GM19240 (cell line): Measurements from ENCODE around the gene ATF4.
A peak's percentile ranks its signal among the peaks of the same experiment; 100 is the strongest.
"Not testable (repeated sequence)": the region's sequence is repeated elsewhere in the genome, so short reads cannot be mapped to it uniquely, and the experiment has no call there.

Source experiments
- DNase-seq: peaks from one replicate; pipeline ENCODE4 v3.0.0; 2011; ENCODE audit warnings: low spot score; ENCODE audit not compliant: insufficient read length

ATF4 gene

DNA sequence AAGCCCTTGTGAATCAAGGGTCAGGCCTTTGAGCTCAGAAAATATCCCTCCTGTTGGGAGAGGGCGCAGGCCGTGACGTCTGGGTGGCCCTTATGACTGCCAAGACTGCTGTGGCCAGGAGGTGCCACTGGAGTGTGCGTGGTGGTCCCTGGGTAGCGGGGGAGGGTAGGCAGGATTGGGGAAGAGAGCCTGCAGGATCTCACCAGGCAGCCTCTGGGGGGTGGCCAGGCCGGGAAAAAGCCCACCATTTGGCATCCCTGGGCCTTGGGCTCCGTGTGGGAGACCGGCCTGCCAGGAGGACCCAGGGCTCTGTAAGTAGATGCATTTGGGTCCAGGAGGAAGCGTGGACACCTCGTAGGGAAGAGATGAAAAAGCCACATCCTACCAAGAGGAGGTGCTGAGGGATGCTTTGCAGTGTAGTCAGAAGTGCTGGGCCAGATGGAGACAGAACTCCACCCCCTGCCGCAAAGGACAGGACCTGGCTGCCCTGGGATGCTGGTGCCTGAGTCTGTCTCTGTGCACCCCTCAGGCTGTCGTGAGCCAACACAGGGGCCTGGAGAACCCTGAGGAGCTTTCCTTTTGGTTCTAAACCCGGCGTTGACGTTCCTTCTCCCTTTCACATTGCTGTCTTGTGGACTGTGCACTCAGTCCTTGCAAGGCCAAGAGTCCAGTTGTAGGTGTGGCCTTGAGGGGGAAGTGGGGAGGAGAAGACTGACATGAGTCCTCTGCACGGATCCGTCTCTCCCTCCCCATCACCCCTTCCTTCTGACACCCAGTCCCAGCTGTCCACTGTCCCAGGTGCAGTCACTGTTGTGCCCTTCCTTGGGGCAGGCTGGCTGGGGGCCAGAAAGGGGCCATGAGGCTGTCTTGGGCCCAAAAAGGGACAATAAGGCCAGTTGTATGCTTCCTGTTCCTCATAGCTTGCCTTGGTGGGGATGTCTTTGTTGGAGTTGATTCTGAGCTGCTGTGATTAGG is 31.0 kb upstream of the ATF4 start:
- no peak for DNase-seq

DNA sequence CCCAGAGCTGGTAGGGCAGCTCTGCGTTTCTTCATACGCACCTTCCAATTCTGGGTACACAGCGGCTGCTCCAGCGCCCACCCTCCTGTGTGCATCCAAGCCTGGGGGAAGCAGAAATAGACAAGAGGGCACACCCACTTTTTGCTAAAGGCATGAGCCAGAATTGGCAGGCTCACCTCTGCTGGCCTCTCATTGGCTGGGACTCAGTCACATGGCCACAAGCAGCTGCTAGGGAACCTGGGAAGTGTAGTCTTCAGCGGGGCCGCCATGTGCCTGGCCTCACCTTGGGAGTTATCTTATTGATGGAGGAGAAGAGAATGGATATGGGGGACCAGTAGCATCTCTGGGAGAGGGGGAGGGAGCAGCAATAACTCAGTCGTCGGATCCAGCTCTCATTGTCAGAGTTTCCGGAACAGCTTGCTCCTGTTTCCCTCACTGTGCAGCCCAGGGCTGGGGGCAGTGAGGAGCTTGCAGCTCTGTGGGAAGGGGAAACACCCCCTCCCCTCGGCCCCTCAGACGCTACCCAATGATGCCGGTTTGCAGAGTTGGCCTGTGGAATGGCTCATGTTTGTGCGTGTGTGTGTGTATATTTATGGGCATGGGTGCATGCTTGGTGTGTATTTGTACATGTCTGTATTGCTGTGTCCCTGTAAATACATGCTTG is 30.1 kb upstream of the ATF4 start:
- peak; percentile 99 for DNase-seq

DNA sequence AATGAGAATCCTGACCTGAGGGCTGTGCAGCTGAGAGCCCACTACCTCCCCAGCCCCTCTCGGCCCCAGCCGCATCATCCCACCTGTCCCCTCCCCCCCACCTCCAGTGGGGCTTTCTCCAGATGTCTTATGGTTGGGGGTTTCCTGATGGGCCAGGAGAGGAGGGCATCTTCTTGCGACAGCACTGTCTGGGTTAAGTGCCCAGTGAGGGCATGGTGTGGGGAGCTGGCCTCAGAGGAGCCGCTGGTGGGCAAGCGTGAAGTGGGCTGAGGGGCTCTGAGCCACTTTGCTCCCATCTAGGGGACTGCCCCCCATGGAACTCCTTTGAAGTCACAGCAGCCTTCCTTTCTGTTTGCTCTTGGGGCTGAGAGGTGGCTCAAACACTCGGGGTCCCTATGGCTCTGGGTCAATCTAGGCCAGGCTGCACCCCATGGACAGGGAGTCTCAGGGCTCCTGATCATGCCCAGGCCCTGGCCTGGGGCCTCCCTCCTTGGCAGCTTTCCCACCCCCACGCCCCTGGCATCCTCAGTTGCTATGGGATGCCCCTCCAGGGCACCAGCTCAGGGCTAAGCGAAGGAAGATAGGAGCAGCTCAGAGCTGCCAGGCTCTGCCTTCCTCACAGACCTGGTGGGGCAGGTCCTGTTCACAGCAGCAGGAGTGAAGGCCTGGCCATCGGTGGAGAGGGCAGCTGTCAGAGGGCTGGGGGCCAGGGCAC is 29.2 kb upstream of the ATF4 start:
- no peak for DNase-seq

DNA sequence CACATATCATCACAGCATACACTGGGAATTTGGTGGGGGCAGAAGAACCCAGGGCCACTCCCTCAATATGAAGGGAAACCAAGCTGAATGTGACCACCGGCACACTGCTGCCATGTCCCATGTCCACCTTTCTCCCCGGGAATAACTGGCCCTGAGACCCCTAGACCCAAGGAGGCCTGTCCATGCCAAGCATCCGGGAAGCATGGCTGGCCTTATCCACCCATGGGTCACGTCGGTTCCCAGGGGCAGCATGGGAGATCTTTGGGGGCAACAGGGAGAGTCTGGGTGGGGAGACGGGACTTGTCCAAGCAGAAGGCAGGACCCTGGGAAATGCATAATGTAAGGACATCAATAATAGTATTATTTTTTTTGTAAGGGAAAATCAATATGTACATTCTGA is 28.7 kb upstream of the ATF4 start:
- DNase-seq = no peak

DNA sequence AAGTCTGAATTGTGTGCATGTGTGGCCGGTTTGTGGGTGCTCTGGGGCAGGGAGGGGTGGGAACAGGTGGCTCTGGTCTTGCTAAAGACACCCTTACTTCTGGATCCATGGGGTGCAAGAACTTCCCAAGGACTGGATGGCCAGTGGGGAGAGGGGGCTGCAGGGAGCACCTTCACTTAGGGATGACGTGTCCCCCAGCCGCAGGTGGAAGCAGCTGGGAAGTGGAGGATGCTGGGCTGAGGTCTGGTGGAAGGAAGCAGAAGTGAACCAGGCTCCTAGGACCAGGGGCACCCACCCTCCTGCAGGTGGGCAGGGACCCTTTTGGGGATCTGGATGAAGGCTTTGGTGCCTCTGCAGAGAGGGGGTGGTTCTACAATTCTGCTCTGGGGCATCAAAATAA is 28.2 kb upstream of the ATF4 start:
- no peak for DNase-seq

DNA sequence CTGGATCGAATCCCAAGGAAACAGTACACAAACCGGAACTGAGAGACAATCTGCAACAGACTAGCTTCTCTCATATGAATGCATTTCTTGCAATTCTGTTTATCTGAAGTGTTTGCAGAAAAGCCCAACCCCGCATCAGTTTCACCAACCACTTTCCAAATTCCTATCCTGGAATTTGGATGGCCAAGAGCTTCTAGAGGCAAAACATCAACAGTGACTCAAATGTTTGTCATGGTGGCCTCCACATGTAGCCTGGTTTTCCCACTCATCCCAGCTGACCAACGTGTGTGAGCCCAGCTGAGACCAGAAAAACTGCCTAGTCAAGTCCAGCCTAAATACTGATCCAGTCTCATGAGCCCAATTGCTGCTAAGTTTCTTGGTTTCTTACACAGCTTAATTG is 26.6 kb upstream of the ATF4 start:
- no peak for DNase-seq

DNA sequence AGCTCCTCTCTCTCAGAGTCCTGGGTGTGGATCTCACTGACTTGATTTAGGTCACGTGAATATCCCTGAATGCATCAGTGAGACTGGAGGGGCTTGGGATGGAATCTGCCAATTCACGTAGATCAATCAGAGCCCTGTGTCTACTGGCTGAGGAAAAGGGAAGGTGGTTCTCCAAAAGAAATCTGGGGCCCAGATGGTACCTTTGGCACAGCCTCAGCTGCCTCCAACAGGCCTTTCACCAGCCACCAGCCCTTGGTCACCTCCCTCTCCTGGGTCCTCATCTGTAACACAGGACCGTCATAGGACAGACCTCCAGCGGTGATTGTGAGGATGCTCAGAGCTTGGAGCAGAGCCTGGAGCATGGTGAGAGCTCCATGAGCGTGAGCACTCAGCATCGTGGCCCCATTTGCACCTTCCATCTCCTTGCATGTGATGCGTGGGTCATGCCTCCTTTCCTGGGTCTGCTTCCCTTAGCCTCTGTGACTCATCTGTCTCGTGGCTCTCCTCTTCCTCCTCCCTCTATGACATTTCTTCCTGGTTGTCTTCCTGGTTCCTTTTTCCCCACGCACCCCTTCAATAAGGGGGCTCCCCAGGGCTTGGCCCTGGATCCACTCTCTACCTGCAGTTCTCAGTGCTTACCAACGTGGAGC is 25.8 kb upstream of the ATF4 start:
- DNase-seq = no peak

DNA sequence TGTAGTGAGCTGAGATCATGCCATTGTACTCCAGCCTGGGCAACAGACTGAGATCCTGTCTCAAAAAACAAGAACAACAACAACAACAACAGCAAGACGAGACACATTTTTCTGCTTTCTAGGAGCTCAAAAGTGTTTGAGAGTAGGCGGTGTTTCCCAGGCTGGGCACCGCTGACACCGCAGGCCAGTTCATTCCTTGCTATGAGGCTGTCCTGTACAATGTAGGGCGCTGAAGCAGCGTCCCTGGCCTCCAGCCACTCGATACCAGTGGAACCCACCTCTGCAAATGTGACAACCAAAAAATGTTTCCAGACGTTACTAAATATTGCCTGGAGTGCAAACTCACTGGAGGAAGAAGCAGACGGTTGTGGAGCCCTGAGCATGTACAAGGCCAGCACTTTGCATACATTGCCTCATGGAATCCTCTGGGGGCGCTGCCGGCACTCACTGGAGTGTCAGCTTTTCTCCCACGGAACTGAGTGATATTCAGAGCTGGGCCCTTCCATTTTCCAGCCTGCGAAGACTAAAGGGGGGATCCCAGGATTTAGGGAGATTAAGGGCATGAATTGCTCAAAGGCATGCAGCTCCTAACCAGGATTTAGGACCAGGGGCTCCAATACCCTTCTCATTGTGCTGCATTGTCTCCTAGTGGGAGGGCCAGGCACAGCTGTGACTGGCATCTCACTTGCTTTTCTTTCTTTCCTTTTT is 24.1 kb upstream of the ATF4 start:
- DNase-seq = no peak

DNA sequence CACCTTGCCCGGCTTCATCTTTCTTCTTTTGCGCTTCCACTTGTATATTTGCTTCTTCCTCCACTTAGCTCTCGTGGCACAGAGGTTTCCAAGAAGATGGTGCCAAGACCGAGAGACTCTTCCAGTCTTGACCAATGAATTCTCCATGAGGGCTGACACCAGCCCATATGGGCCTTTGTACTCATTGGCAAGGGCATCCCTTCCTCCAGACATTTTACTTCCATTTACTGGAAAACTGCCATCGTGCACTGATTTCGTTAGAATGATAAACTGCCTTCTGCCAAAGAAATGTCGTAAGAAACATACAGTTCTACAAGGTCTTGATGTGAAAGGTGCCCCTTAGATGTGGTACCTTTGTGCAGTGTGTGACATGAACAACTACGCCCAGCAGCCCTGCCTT is 22.9 kb upstream of the ATF4 start:
- DNase-seq = no peak

DNA sequence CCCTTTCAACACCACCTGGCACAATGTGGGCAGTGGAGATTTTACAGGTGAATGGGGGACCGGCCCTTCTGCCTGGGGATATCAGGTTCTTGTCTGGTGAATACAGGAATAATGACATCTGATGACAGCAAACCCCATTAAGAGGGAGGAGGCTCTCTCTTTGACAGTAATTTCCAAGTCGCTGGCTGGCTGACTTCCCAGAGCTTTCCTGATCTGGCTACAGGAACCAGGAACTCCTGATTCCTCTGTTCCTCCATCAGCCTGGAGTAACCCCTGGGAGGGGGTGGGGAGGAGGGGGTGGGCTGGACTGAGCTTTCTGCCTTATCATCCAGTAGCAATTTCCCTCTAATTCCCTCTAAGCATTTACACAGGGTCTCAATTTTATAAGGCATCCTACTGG is 22.0 kb upstream of the ATF4 start:
- DNase-seq = no peak

DNA sequence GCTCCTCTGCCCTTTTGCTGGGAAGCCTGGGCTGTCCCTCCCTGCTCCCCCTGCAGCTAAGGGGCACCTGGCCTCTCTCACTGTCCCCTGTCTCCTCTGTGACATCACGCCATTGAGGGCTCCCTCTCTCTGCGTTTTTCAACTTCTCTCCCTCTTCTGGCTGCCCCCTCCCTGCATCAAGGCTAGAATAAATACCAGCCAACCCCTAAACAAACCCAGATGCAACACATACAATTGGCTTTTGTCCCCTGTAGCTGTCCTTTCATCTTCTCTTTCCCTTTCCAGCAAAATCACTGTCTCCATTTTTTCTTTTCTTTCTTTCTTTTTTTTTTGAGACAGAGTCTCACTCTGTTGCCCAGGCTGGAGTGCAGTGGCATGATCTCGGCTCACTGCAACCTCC is 21.6 kb upstream of the ATF4 start:
- no peak for DNase-seq

DNA sequence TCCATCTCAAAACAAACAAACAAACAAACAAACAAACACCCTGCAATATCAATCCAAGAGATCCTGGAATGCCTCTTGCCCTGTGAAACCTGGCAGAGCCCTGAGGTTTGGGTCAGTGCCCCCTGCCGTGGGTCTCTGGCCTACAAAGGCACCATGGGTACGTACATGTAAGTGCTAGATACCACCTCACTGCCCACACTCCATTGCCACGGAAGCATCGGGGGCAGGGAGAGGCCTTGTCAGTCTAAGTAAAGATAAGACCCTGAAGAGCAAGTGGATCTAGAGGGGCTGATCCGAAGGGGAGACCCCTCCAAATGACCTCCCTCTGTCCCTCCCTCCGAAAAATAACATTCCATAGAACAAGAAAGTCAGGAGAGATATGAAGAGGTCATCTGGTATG is 20.3 kb upstream of the ATF4 start:
- DNase-seq = no peak

DNA sequence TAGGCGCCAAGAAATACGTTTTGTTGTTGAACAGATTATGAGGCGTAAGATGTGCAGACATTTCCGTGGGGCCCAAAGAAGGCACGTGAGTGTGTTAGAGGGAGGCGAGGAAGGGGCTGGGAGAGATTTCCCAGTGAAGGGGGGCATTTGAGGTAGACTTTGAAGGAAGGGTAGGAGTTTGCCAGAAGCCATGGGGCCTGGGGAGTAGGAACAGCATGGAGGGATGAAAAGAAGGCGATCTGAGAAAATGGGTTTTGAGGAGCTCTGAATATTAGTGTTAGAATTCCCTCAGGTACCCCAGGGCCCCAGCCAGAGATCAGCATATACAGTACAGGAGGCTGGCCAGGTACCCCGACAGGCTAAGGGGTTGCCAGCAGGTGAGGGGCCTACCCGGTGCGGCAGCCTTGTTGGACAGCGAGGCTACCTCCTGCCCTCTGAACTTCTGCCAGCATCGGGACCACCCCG is 18.7 kb upstream of the ATF4 start:
- DNase-seq = no peak

DNA sequence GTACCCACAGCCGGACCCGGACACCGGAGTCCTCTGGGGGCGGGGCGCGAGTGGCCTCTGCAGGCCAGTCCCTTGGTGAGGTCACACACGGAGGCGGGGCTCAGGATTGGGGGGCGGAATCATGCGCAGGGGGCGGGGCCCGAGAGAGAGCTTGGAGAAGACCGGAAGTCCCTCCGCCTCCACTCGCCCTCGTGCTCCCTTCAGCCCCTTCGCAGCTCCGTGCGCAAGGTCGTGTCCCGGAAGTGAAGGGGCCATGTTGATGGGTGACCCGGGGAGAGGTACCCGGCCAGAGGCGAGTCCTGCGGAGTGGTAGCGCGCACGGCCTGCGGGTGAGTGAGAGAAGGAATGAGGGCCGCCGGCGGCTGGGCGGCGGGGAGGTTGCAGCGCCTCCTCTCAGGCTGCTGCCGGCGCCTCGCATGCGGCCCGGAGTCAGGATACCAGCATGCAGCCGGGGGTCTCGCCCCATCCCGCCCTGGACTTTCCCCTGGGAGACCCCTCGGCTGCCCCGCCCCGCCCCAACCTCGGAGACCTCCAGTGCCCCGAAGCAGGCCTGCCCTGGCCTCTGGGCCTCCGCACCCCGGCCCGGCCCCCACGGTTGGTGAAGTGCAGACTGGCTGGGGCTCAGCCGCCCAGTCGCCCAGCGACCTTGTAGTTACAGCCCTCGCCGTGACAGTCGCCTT is 18.1 kb upstream of the ATF4 start, which contains the start of gene MIEF1:
MIEF1 (plus strand) TSS at position 182 of the 680 bp plus-strand sequence. CDS start 9,005 bp downstream, outside the sequence.
- peak; percentile 95 for DNase-seq

DNA sequence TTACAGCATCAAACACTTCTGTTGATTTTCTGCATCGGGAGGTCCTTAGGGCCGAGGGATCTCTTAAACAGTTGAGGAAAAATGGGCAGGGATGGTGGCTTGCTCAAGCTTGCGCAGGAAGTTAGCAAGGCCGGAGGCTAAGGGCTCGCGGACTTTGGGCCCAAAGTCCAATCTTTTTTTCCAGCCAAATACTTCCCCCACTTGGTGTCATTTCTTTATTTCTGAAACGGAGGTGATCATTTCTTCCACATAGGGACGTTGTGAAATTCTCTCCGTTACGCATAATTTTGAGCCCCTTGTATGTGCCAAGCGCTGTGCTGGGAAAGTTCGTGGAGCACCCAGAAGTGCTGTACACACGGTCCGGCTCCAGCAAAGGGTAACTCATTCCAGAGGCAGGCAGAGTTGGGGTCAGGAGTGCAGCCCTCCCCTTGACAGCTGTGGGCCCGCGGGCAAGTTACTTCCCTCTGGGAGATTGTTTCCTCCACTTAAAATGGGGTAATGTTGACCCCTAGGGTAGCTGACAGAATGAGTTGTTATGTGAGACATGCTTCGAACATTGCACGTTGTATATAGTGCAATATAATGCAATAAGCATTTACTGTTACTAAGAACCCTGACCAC is 17.5 kb upstream of the ATF4 start:
- no peak for DNase-seq

DNA sequence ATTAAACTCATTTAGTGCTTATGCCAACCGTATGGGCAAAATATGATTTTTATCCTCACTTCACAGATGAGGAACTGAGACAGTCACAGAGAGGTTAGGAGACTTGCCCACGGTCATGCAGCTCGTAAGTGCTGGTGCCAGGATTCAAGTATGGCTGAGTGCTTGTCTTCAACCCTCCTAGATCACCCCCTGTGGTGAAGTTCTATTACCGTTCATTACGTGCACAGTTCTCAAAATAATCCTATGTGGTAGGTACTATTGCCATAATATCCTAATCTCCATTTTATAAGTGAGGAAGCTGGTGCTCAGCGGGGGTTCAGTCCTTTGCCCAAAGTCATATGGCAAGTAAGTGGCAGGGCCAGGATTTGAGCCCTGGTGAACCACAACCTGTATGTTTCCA is 16.7 kb upstream of the ATF4 start:
- no peak for DNase-seq

DNA sequence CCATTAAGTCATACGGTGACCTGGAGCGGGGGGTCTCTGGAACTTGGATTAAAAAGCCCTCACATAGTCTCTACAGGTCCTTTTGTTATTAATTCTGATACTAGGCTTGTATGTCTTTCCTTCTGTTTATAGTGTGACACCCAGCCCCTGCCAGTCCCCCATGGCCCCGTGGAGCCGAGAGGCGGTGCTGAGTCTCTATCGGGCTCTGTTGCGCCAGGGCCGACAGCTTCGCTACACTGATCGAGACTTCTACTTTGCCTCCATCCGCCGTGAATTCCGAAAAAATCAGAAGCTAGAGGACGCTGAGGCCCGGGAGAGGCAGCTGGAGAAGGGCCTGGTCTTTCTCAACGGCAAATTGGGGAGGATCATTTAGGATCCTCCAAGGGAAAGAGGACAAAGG is 16.3 kb upstream of the ATF4 start:
- DNase-seq = no peak

DNA sequence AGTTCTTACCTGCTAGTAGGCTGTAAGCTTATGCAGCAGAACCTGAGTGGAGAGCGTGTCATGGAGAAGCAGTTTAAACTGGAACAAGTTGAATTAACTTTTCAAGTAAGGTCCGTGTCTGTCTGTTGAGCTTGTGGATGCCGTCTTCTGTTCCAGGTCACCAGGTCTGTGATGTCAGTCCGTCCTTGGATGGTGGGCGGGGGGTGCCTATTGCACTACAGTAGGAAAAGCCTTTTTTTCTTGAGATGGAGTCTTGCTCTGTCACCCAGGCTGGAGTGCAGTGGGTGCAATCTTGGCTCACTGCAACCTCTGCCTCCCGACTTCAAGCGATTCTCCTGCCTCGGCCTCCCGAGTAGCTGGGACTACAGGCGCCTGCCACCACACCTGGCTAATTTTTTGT is 13.3 kb upstream of the ATF4 start:
- not testable (repeated sequence) for DNase-seq

DNA sequence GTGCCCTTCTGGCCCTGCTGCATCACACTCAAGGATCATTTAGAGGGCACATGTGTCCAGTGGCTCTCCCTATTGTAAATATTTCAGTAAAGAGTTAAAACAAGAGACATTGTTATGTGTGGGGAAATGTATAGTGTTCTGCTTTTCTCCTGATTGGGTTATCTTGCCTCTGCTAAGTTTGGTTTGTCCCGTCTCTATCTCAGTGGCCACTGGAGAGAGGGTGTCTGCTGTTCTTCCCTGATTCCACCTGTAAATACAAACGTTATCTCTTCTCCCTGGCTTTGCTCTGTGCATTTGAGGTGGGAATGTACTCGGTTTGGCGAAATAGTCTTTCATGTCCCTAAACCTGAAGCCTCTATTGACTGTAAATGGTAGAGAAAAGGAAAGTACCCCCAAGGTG is 12.0 kb upstream of the ATF4 start:
- no peak for DNase-seq
